ENCODE data around the gene TAMALIN.

The TAMALIN gene

DNA sequence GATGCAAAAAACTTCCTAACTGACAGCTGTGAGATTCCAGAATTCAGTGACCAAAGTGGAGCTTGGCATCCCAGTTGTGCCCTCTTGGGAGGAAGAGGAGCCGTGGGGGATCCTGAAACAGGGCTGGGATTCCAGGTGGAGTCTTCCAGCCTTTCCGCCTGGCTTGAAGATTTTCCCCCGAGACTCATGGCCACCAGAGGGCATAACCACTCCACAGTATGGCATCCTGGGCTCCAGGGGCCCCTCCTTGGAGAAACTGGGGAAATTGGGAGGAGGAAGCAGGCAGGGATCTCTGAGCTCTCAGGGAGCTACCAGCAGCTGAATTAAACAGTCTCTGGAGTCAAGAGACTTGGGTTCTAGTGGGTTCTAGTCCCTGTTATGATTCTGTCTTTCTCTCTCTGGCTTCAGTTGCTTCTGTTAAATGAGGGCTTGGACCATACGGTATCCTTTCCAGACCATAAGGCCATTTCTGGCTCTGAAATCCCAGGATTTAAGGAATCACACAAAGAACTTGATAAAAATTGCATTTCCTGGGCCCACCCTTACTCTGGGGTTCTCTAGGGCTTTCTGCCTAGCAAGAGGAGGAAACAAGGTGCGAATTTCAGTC, 2.6 kb upstream of the TAMALIN start:
- H3K27me3 ChIP-seq (replicated peaks in 2 of 5; ENCODE audit: control insufficient read depth in 4 of 5, insufficient read depth in 5 of 5, low read length in 4 of 5): peaks cover 0 to 12% (median 8%) of the 10 kb centered on the region in 5 experiments
- H3K4me1 ChIP-seq (ENCODE audit: control extremely low read depth in 1 of 4, control insufficient read depth in 4 of 4, insufficient read depth in 4 of 4, low read length in 3 of 4): peaks cover 3 to 38% (median 32%) of the 10 kb centered on the region in 4 experiments
- CTCF ChIA-PET: interaction anchor here (0.8 to 13.5 kb wide), 22 partner anchors 8 to 119 kb away, joined by 3 to 437 read pairs (median 4); no protein-coding TSS in a partner anchor
- H3K36me3 ChIP-seq (ENCODE audit: control insufficient read depth in 4 of 4, insufficient read depth in 4 of 4, low read length in 3 of 4): peaks cover 0 to 2% (median 0%) of the 10 kb centered on the region in 4 experiments
- H3K4me3 ChIP-seq (ENCODE audit: control insufficient read depth in 1 of 7, extremely low read depth in 1 of 7, insufficient read depth in 4 of 7, low read depth in 2 of 7, low read length in 6 of 7): no peak overlapping the region
- no peak for DNase-seq
- H3K27ac ChIP-seq (ENCODE audit: insufficient read depth in 1 of 2, low read depth in 1 of 2, low read length in 2 of 2, poor library complexity in 1 of 2, severe bottlenecking in 2 of 2): no peak overlapping the region
- no peaks in the 10 kb centered on the region for H3K9me3 ChIP-seq (ENCODE audit: control extremely low read depth in 1 of 5, control insufficient read depth in 4 of 5, insufficient read depth in 2 of 5, low read depth in 1 of 5, low read length in 4 of 5)
- POLR2A ChIA-PET: interaction anchor here (1.2 to 3.5 kb wide), 3 partner anchors 9 to 83 kb away, joined by 3 to 38 read pairs (median 3); no protein-coding TSS in a partner anchor
- WGBS (ENCODE audit: insufficient coverage): 72% methylated on average over 2 of the region's 5 CpGs

DNA sequence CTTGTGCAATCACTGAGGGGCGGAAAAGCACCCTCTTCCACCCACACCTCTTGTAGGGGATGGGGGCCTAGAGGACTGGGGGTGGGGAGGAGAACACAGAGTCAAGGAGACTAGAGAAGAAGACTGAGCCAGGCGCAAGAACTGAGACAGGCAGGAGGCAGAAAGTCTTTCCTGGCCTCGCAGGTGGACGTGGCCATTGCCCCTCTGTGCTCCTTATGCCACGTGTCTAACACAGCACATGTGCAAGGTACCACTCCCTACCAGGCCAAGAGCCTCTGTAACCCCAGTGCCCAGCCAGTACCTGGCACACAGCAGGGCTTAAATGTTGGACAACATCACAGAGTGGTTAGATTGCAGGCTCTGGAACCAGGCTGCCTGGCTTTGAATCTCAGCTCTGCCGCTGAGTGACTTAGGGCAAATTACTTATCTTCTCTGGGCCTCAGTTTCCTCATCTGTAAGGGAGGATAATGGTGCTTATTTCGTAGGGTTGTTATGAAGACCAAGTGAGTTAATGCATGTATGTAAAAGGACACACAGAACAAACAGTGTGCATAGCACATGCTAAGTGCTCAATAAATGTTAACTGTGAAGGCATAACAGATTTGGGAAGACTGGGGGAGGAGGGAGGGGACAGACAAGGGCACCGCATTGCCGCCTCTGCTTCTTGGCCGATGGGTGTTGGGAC, 1.4 kb upstream of the TAMALIN start:
- peaks cover 3 to 49% (median 44%) of the 10 kb centered on the region in 4 experiments for H3K4me1 ChIP-seq (ENCODE audit: control extremely low read depth in 1 of 4, control insufficient read depth in 4 of 4, insufficient read depth in 4 of 4, low read length in 3 of 4)
- H3K4me3 ChIP-seq (ENCODE audit: control insufficient read depth in 1 of 7, extremely low read depth in 1 of 7, insufficient read depth in 4 of 7, low read depth in 2 of 7, low read length in 6 of 7): peak overlapping the region in 1 of 7 experiments; percentile 83
- no peak for DNase-seq
- no peak overlapping the region for H3K27ac ChIP-seq (ENCODE audit: insufficient read depth in 1 of 2, low read depth in 1 of 2, low read length in 2 of 2, poor library complexity in 1 of 2, severe bottlenecking in 2 of 2)
- no peaks in the 10 kb centered on the region for H3K36me3 ChIP-seq (ENCODE audit: control insufficient read depth in 4 of 4, insufficient read depth in 4 of 4, low read length in 3 of 4)
- CTCF ChIA-PET: interaction anchor here (0.7 to 13.5 kb wide), 5 partner anchors 9 to 77 kb away, joined by 3 to 437 read pairs (median 12); no protein-coding TSS in a partner anchor
- H3K27me3 ChIP-seq (replicated peaks in 2 of 5; ENCODE audit: control insufficient read depth in 4 of 5, insufficient read depth in 5 of 5, low read length in 4 of 5): peaks cover 0 to 12% (median 8%) of the 10 kb centered on the region in 5 experiments
- WGBS (ENCODE audit: insufficient coverage): 72% methylated on average over 9 of the region's 10 CpGs
- POLR2A ChIA-PET: interaction anchor here (1.1 to 7.6 kb wide), 5 partner anchors 9 to 27 kb away, joined by 3 to 120 read pairs (median 11); no protein-coding TSS in a partner anchor
- H3K9me3 ChIP-seq (ENCODE audit: control extremely low read depth in 1 of 5, control insufficient read depth in 4 of 5, insufficient read depth in 2 of 5, low read depth in 1 of 5, low read length in 4 of 5): no peaks in the 10 kb centered on the region

DNA sequence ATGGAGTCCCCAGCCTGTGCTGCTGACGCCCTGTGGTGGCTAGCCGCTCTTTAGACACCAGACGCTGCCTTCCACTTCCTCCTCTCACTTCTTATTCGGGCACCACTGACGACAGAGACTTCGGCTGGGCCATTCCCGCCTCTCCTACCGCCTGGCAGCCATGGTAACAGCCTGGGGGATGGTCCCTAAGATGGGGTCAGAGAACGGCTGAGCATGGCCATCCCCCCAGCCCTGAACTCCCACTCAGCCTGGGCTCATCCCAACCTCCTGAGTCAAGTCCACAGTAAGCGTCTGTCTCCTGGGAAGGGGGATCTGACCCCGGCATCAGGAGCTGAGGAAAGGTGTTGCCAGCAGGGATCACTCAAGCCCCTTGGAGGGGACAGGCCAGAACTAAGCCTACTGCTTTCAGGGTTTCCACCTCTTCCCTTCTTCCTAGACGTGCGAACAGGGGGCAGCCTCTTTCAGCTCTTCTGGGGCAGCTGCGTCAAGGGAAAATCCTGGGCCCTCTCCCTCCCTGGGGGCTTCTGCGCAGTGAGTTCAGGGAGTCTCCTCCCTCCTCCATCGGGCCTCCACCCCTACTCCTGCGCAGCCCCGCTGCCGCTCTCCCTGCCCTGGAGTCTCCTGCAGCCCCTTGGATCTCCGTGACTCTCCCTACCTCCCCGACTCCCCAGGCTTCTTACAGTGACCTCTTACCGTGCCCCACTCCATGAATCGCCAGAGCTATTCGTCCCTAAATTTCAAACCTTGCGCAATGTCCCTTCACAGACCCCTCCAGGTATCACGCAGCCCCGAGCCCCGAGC, 643 bp upstream of the TAMALIN start:
- peak; percentile 56 to 84 (median 80) for DNase-seq
- H3K4me3 ChIP-seq (ENCODE audit: control insufficient read depth in 1 of 7, extremely low read depth in 1 of 7, insufficient read depth in 4 of 7, low read depth in 2 of 7, low read length in 6 of 7): peak overlapping the region in 5 of 7 experiments; percentile 25 to 83 (median 41)
- 17% methylated on average over 24 of the region's 28 CpGs for WGBS (ENCODE audit: insufficient coverage)

DNA sequence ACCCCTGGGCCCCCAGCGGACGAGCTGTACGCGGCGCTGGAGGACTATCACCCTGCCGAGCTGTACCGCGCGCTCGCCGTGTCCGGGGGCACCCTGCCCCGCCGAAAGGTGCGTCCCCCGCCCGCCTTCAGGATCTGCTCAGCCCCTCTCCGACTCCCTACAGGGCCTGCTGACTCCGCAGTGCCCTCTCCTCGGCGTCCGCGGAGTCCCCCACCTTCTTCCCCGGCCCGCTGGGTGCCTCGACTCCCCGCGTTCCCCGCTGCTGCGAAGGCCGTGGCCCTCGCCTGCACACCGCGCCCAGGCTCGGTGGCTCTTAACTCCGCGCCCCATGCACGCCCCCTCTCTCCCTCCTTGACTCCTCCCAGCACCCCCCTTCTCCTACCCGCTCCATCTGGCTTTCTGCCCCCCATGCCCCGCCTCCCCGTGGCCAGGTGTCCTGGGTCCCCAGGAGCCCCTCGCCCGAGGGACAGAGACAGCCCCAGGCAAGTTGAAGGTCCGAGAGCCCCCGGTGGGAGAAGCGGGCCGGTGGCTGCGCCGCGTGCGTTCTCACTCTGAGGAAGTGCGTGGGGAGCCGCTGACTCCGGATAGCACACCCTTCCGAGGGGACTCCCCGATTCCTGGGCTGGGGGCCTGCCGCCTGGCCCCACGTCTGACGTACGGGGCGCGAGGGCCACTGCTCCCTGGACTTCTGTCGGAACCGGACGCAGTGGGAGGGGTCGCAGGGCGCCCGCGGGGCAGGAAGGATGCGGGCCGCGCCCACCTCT, 594 bp downstream of the TAMALIN start:
- DNase-seq: peak; percentile 44 to 73 (median 69)
- CTCF ChIA-PET: interaction anchor here (0.6 to 13.5 kb wide), 4 partner anchors 10 to 31 kb away, joined by 3 to 437 read pairs (median 79); no protein-coding TSS in a partner anchor
- Histone ChIP-seq H3K36me3 (ENCODE audit: control insufficient read depth in 4 of 4, insufficient read depth in 4 of 4, low read length in 3 of 4) (peaks cover 0 to 15% (median 6%) of the 10 kb centered on the region in 4 experiments), H3K27ac (ENCODE audit: insufficient read depth in 1 of 2, low read depth in 1 of 2, low read length in 2 of 2, poor library complexity in 1 of 2, severe bottlenecking in 2 of 2) (peak overlapping the region in 1 of 2 experiments; percentile 1), H3K4me3 (ENCODE audit: control insufficient read depth in 1 of 7, extremely low read depth in 1 of 7, insufficient read depth in 4 of 7, low read depth in 2 of 7, low read length in 6 of 7) (peak overlapping the region; percentile 47 to 83 (median 74)), H3K4me1 (ENCODE audit: control extremely low read depth in 1 of 4, control insufficient read depth in 4 of 4, insufficient read depth in 4 of 4, low read length in 3 of 4) (peaks cover 3 to 56% (median 49%) of the 10 kb centered on the region in 4 experiments), H3K9me3 (ENCODE audit: control extremely low read depth in 1 of 5, control insufficient read depth in 4 of 5, insufficient read depth in 2 of 5, low read depth in 1 of 5, low read length in 4 of 5) (peaks cover 0 to 4% (median 0%) of the 10 kb centered on the region in 5 experiments), H3K27me3 (replicated peaks in 2 of 5; ENCODE audit: control insufficient read depth in 4 of 5, insufficient read depth in 5 of 5, low read length in 4 of 5) (peaks cover 0 to 12% (median 8%) of the 10 kb centered on the region in 5 experiments)
- 0% methylated on average over 61 of the region's 72 CpGs for WGBS (ENCODE audit: insufficient coverage)
- POLR2A ChIA-PET: interaction anchor here (0.6 to 7.6 kb wide), 11 partner anchors 9 to 121 kb away, joined by 3 to 120 read pairs (median 4); partner anchors contain the start of gene ACVR1B

More for the DNA sequence above, 643 bp upstream of the TAMALIN start:
- H3K27ac ChIP-seq (ENCODE audit: insufficient read depth in 1 of 2, low read depth in 1 of 2, low read length in 2 of 2, poor library complexity in 1 of 2, severe bottlenecking in 2 of 2): no peak overlapping the region
- H3K27me3 ChIP-seq (replicated peaks in 2 of 5; ENCODE audit: control insufficient read depth in 4 of 5, insufficient read depth in 5 of 5, low read length in 4 of 5): peaks cover 0 to 12% (median 8%) of the 10 kb centered on the region in 5 experiments
- ChIA-PET CTCF (interaction anchor here (0.5 to 13.5 kb wide), 3 partner anchors 14 to 27 kb away, joined by 3 to 437 read pairs (median 155); no protein-coding TSS in a partner anchor), POLR2A (interaction anchor here (0.9 to 7.6 kb wide), 10 partner anchors 8 to 120 kb away, joined by 3 to 120 read pairs (median 4); partner anchors contain the start of gene ACVR1B)
- H3K4me1 ChIP-seq (ENCODE audit: control extremely low read depth in 1 of 4, control insufficient read depth in 4 of 4, insufficient read depth in 4 of 4, low read length in 3 of 4): peaks cover 3 to 56% (median 49%) of the 10 kb centered on the region in 4 experiments
- no peaks in the 10 kb centered on the region for H3K9me3 ChIP-seq (ENCODE audit: control extremely low read depth in 1 of 5, control insufficient read depth in 4 of 5, insufficient read depth in 2 of 5, low read depth in 1 of 5, low read length in 4 of 5)
- H3K36me3 ChIP-seq (ENCODE audit: control insufficient read depth in 4 of 4, insufficient read depth in 4 of 4, low read length in 3 of 4): peaks cover 0 to 5% (median 2%) of the 10 kb centered on the region in 4 experiments

DNA sequence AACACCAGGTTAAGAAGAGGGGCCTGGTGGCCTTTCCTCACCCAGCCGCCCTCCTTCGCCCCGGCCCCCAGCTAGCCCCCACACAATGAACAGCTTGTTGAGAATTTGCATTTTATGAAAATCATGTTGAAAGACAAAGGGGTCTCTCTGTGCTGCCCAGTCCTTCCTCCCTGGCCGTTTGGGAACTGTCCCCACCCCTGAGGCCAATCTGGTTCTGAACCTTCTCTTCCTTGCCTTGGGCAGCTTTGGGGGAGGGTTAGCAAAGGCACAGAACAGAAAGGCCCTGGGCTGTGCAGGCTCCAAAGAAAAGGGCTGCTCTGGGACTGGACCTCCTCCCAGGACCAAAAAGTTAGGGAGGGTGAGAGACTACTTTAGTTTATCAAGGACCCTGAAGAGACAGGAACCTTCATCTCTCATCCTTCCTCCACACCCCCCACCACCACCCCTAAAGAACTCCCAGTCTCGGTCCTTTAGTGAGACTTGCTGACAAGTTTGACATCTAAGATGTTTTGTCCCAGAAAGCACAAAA, 1.3 kb downstream of the TAMALIN start:
- 50% methylated on average over 2 of the region's 5 CpGs for WGBS (ENCODE audit: insufficient coverage)
- Histone ChIP-seq H3K27me3 (replicated peaks in 2 of 5; ENCODE audit: control insufficient read depth in 4 of 5, insufficient read depth in 5 of 5, low read length in 4 of 5) (peaks cover 0 to 12% (median 8%) of the 10 kb centered on the region in 5 experiments), H3K4me3 (ENCODE audit: control insufficient read depth in 1 of 7, extremely low read depth in 1 of 7, insufficient read depth in 4 of 7, low read depth in 2 of 7, low read length in 6 of 7) (peak overlapping the region in 6 of 7 experiments; percentile 64 to 83 (median 74)), H3K9me3 (ENCODE audit: control extremely low read depth in 1 of 5, control insufficient read depth in 4 of 5, insufficient read depth in 2 of 5, low read depth in 1 of 5, low read length in 4 of 5) (peaks cover 0 to 4% (median 0%) of the 10 kb centered on the region in 5 experiments), H3K27ac (ENCODE audit: insufficient read depth in 1 of 2, low read depth in 1 of 2, low read length in 2 of 2, poor library complexity in 1 of 2, severe bottlenecking in 2 of 2) (peak overlapping the region in 1 of 2 experiments; percentile 1), H3K36me3 (ENCODE audit: control insufficient read depth in 4 of 4, insufficient read depth in 4 of 4, low read length in 3 of 4) (peaks cover 0 to 17% (median 6%) of the 10 kb centered on the region in 4 experiments), H3K4me1 (ENCODE audit: control extremely low read depth in 1 of 4, control insufficient read depth in 4 of 4, insufficient read depth in 4 of 4, low read length in 3 of 4) (peaks cover 3 to 56% (median 49%) of the 10 kb centered on the region in 4 experiments)
- peak in 1 of 3 donors; percentile 1 for DNase-seq
- POLR2A ChIA-PET: interaction anchor here (1.1 to 7.6 kb wide), 2 partner anchors 11 to 13 kb away, joined by 3 to 120 read pairs; no protein-coding TSS in a partner anchor
- CTCF ChIA-PET: interaction anchor here (0.6 to 13.5 kb wide), 4 partner anchors 10 to 30 kb away, joined by 3 to 437 read pairs (median 79); no protein-coding TSS in a partner anchor
